ENCODE results near the gene NEGR1.

- no peak for TF ChIP-seq POLR2AphosphoS5 (IDR thresholded peaks at IDR 0.05)
- TF ChIP-seq CTCF (IDR thresholded peaks at IDR 0.05; ENCODE audit: poor library complexity, severe bottlenecking), result no peak
- TF ChIP-seq EZH2 (IDR thresholded peaks at IDR 0.05; ENCODE audit: borderline replicate concordance, insufficient read depth, low read length, poor library complexity, severe bottlenecking), result no peak
- no peak for TF ChIP-seq EP300 (conservative IDR thresholded peaks at IDR 0.05; ENCODE audit: poor library complexity, severe bottlenecking)
- no peak for TF ChIP-seq SMC3 (conservative IDR thresholded peaks at IDR 0.05; ENCODE audit: poor library complexity)
- no peak for TF ChIP-seq TAF1 (IDR thresholded peaks at IDR 0.05; ENCODE audit: low read depth)
Measured at GRCh38 chr1:71987181-71987580, 295.2 kb downstream of the NEGR1 start.
